ENCODE results near the gene COL9A3. TPM values are rescaled to one million over a fixed set of nuclear protein-coding genes. Genes with fewer than 3 reads are reported as not detected.

COL9A3 gene
- total and polyA plus RNA-seq, 2 of the 8 experiments (the other 6 are each of a cell fraction or from before 2014, with no cell fraction given): 21.7 to 80.1 TPM

DNA sequence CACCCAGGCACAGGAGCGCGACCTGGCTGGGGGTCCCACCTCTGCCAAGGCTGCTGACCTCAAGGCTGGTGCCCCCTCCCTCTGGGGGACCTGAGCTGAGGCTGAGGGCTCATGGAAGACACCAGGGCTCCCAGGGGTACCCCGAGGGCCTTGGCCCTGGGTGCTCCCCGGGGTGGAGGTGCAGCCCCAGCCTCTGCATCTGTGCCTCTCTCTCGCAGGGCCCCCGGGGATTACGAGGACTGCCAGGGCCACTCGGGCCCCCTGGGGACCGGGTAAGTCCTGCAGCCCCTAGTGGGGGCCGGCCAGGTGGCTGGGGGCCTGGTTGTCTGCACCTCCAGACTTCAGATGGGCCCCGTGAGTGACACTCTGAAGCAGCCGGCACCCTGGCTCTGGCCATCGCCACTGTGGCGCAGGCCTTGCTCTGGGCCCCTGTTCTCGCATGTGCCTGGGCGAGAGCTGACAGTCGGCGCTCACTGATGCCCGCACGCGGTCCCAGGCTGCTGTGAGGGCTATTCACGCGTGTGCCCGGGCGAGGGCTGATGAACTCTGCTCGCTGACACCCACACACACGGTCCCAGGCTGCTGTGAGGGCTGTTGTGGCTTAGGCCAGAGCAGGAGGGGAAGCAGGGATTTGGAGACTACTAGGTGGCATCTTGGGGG, 9.3 kb downstream of the COL9A3 start:
- H3K27me3 ChIP-seq (replicated peaks in 1 of 4; ENCODE audit: control insufficient read depth in 3 of 4, extremely low read depth in 1 of 4, insufficient read depth in 3 of 4, low read length in 3 of 4): no peaks in the 10 kb centered on the region
- H2BK20ac ChIP-seq (ENCODE audit: low read length): no peak overlapping the region
- no peak overlapping the region for H3K23ac ChIP-seq (ENCODE audit: insufficient read length)
- H3K14ac ChIP-seq (ENCODE audit: insufficient read length): no peak overlapping the region
- H3K4me3 ChIP-seq (ENCODE audit: extremely low read depth in 1 of 4, insufficient read depth in 2 of 4, low read depth in 3 of 4, low read length in 4 of 4): no peak overlapping the region
- POLR2A ChIA-PET (ENCODE audit: partially characterized antibody): interaction anchor here (1.0 to 2.1 kb wide), 2 partner anchors 10 to 16 kb away, joined by 3 to 20 read pairs; partner anchors contain the start of gene COL9A3
- DNase-seq (ENCODE audit: low read depth in 1 of 2, low spot score in 2 of 2): no peak
- FAIRE-seq: no peak
- H3K9ac ChIP-seq (replicated peaks in 1 of 4; ENCODE audit: extremely low read depth in 1 of 4, low read depth in 3 of 4, low read length in 3 of 4): no peak overlapping the region
- no peak overlapping the region for H3K4ac ChIP-seq (replicated peaks; ENCODE audit: insufficient read length, low read depth, low read length)
- H2AK5ac ChIP-seq (ENCODE audit: low read depth, low read length): no peak overlapping the region
- no peak overlapping the region for H4K91ac ChIP-seq (replicated peaks; ENCODE audit: insufficient read length, low read length)
- peaks cover 0 to 11% (median 4%) of the 10 kb centered on the region in 4 experiments; a peak in 5 of 8 replicates for H3K36me3 ChIP-seq (ENCODE audit: control insufficient read depth in 2 of 4, insufficient read depth in 4 of 4, low read length in 3 of 4)
- H4K8ac ChIP-seq (ENCODE audit: extremely low read depth, insufficient read depth, low read length): no peak overlapping the region
- no peak overlapping the region for H2BK12ac ChIP-seq (ENCODE audit: low read depth, low read length)
- no peaks in the 10 kb centered on the region for H3K79me2 ChIP-seq (ENCODE audit: control insufficient read depth in 1 of 2, insufficient read depth in 2 of 2, low read length in 2 of 2)
- CTCF ChIA-PET (ENCODE audit: partially characterized antibody): interaction anchor here (0.6 to 2.9 kb wide), 2 partner anchors 18 to 94 kb away, joined by 3 to 9 read pairs; no protein-coding TSS in a partner anchor
- H2AFZ ChIP-seq (ENCODE audit: low read length): no peak overlapping the region
- no peak overlapping the region for H3K27ac ChIP-seq (ENCODE audit: low read depth, low read length)
- peaks cover 5 to 8% of the 10 kb centered on the region in 2 experiments for H4K20me1 ChIP-seq (replicated peaks in 1 of 2; ENCODE audit: control insufficient read depth in 1 of 2, insufficient read depth in 2 of 2, low read length in 2 of 2)
- no peak overlapping the region for H3K4me2 ChIP-seq (ENCODE audit: insufficient read depth in 1 of 2, low read depth in 2 of 2, low read length in 2 of 2)
- H3K79me1 ChIP-seq (ENCODE audit: low read depth, low read length): no peaks in the 10 kb centered on the region
- no peak overlapping the region for H2BK120ac ChIP-seq (replicated peaks; ENCODE audit: low read depth, low read length)
- no peaks in the 10 kb centered on the region for H3K23me2 ChIP-seq (ENCODE audit: low read depth, low read length)
- H3K56ac ChIP-seq (replicated peaks; ENCODE audit: insufficient read length, low read depth, low read length): no peak overlapping the region
- H3K18ac ChIP-seq (ENCODE audit: extremely low read depth, low read length): no peak overlapping the region
- peaks cover 0 to 19% (median 10%) of the 10 kb centered on the region in 4 experiments; a peak in 5 of 7 replicates for H3K4me1 ChIP-seq (replicated peaks in 1 of 4; ENCODE audit: control insufficient read depth in 3 of 4, insufficient read depth in 4 of 4, low read length in 3 of 4)
- H2BK5ac ChIP-seq (ENCODE audit: low read depth, low read length): no peak overlapping the region
- 90% methylated on average over 20 of the region's 27 CpGs; no CpG with 5 or more reads in 1 of the 2 experiments for WGBS, 2 experiments (ENCODE audit: extremely low coverage in 1 of 2, insufficient coverage in 1 of 2, insufficient read length in 1 of 2, insufficient replicate concordance in 2 of 2, low coverage in 1 of 2, low lambda C conversion rate in 2 of 2, missing lambda C conversion rate in 1 of 2)
- no peak overlapping the region for H4K5ac ChIP-seq (ENCODE audit: insufficient read length, low read depth, low read length)
- no peak overlapping the region for H2BK15ac ChIP-seq (ENCODE audit: low read length)
- TF ChIP-seq TEAD4 (IDR thresholded peaks at IDR 0.05; ENCODE audit: low read depth, low read length) (no peak), KDM1A (IDR thresholded peaks at IDR 0.05; ENCODE audit: borderline replicate concordance, low read length) (no peak), BRCA1 (IDR thresholded peaks at IDR 0.05; ENCODE audit: low read depth, low read length) (no peak), RBBP5 (IDR thresholded peaks at IDR 0.05; ENCODE audit: borderline replicate concordance, low read depth, low read length) (no peak), SIX5 (IDR thresholded peaks at IDR 0.05; ENCODE audit: low read depth, low read length) (no peak), JUND (IDR thresholded peaks at IDR 0.05; ENCODE audit: low read length) (no peak), PHF8 (conservative IDR thresholded peaks at IDR 0.05; ENCODE audit: low read depth, low read length) (no peak), RXRA (IDR thresholded peaks at IDR 0.05; ENCODE audit: insufficient read depth, low read depth, low read length) (no peak), ASH2L (IDR thresholded peaks at IDR 0.05; ENCODE audit: low read length) (no peak), MAFK (IDR thresholded peaks at IDR 0.05; ENCODE audit: low read depth, low read length) (no peak), TCF12 (IDR thresholded peaks at IDR 0.05; ENCODE audit: low read depth, low read length) (no peak)
- TF ChIP-seq, protein P1, sequence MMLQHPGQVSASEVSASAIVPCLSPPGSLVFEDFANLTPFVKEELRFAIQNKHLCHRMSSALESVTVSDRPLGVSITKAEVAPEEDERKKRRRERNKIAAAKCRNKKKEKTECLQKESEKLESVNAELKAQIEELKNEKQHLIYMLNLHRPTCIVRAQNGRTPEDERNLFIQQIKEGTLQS (IDR thresholded peaks at IDR 0.05; ENCODE audit: insufficient read depth, low read depth, low read length): no peak
- no peaks in the 10 kb centered on the region for H3K9me3 ChIP-seq (ENCODE audit: insufficient read depth in 2 of 2, low read depth in 1 of 2, low read length in 1 of 2)

All from H1 (cell line).